HK-2 (cell line): ENCODE data around the gene ABCC5.

Experiments used
- DNase-seq: peaks from one replicate; pipeline ENCODE4 v3.0.0-alpha.2; 2018; ENCODE audit not compliant: unreplicated experiment

Gene ABCC5

GRCh38 chr3:183975981-183976662 lies 41.6 kb downstream of the ABCC5 start:
- DNase-seq, result peak; percentile 46

GRCh38 chr3:183968666-183969245 lies 48.9 kb downstream of the ABCC5 start:
- DNase-seq, result no peak

- no peak for DNase-seq
These were observed 50.0 kb downstream of the ABCC5 start for GRCh38 chr3:183967693-183968092.

GRCh38 chr3:183966361-183966791 lies 51.3 kb downstream of the ABCC5 start:
- no peak for DNase-seq

GRCh38 chr3:183962807-183963206 lies 54.9 kb downstream of the ABCC5 start:
- DNase-seq, result no peak

GRCh38 chr3:183959214-183959613 lies 58.5 kb downstream of the ABCC5 start:
- no peak for DNase-seq

GRCh38 chr3:183958775-183959174 lies 58.9 kb downstream of the ABCC5 start:
- DNase-seq, result no peak

GRCh38 chr3:183958226-183958625 lies 59.5 kb downstream of the ABCC5 start:
- no peak for DNase-seq

GRCh38 chr3:183954875-183955274 lies 62.8 kb downstream of the ABCC5 start:
- no peak for DNase-seq

GRCh38 chr3:183953471-183954070 lies 64.1 kb downstream of the ABCC5 start:
- no peak for DNase-seq

GRCh38 chr3:183951459-183951858 lies 66.2 kb downstream of the ABCC5 start:
- DNase-seq, result no peak

GRCh38 chr3:183949690-183950089 lies 68.0 kb downstream of the ABCC5 start:
- DNase-seq, result no peak

GRCh38 chr3:183946037-183946436 lies 71.6 kb downstream of the ABCC5 start:
- no peak for DNase-seq

GRCh38 chr3:183944775-183945174 lies 72.9 kb downstream of the ABCC5 start:
- DNase-seq, result no peak

- DNase-seq, result no peak
These were observed 73.9 kb downstream of the ABCC5 start for GRCh38 chr3:183943739-183944138.

- no peak for DNase-seq
These were observed 76.5 kb downstream of the ABCC5 start for GRCh38 chr3:183941216-183941615.

- no peak for DNase-seq
These were observed 79.9 kb downstream of the ABCC5 start for GRCh38 chr3:183937601-183938286.

- DNase-seq, result no peak
These were observed 84.5 kb downstream of the ABCC5 start for GRCh38 chr3:183933160-183933559.

- no peak for DNase-seq
These were observed 85.8 kb downstream of the ABCC5 start for GRCh38 chr3:183931881-183932280.

GRCh38 chr3:183930086-183930485 lies 87.6 kb downstream of the ABCC5 start:
- DNase-seq, result no peak

- no peak for DNase-seq
These were observed 90.6 kb downstream of the ABCC5 start for GRCh38 chr3:183927059-183927458.

- no peak for DNase-seq
These were observed 92.7 kb downstream of the ABCC5 start for GRCh38 chr3:183924956-183925355.

- no peak for DNase-seq
These were observed 93.1 kb downstream of the ABCC5 start for GRCh38 chr3:183924543-183924942.
